Subcutaneous abdominal adipose tissue (tissue), 5 donors: Measurements from ENCODE around the gene CTNNA3.

Source experiments
- H3K27ac ChIP-seq: one replicate; pipeline ENCODE4 v1.7.0; 2013; ENCODE audit warnings: low read depth, mild to moderate bottlenecking, inconsistent platforms, low read length, moderate library complexity
- H3K27me3 ChIP-seq, 5 donors: one replicate each; pipeline ENCODE4 v1.7.0; 2013; ENCODE audit warnings: low read length in 5 of 5, inconsistent platforms in 1 of 5; ENCODE audit not compliant: control insufficient read depth in 5 of 5, insufficient read depth in 4 of 5
- H3K36me3 ChIP-seq, 5 donors: one replicate each; pipeline ENCODE4 v1.7.0; 2013; ENCODE audit warnings: low read length in 5 of 5; ENCODE audit not compliant: control insufficient read depth in 5 of 5, insufficient read depth in 5 of 5
- H3K4me1 ChIP-seq, 5 donors: one replicate each; pipeline ENCODE4 v1.7.0; 2013; ENCODE audit warnings: low read length in 5 of 5, mild to moderate bottlenecking in 3 of 5, moderate library complexity in 1 of 5; ENCODE audit not compliant: control insufficient read depth in 5 of 5, insufficient read depth in 5 of 5
- H3K4me3 ChIP-seq, 5 donors: one replicate each; pipeline ENCODE4 v1.7.0; 2013; ENCODE audit warnings: low read length in 5 of 5, low read depth in 1 of 5
- H3K9ac ChIP-seq, 5 donors: one replicate each; pipeline ENCODE4 v1.7.0; 2013; ENCODE audit warnings: low read length in 5 of 5, mild to moderate bottlenecking in 4 of 5, moderate library complexity in 3 of 5
- H3K9me3 ChIP-seq, 5 donors: one replicate each; pipeline ENCODE4 v1.7.0; 2013; ENCODE audit warnings: low read length in 5 of 5; ENCODE audit not compliant: control insufficient read depth in 5 of 5
- donor health status: healthy.
- donor health status: healthy.
- donor health status: healthy.
- donor health status: healthy.
- donor health status: healthy.

CTNNA3 gene

GRCh38 chr10:67668448-67668847 lies 27.5 kb downstream of the CTNNA3 start:
- Histone ChIP-seq H3K9ac (no peak overlapping the region), H3K4me3 (no peak overlapping the region), H3K9me3 (no peaks in the 10 kb centered on the region), H3K36me3 (no peaks in the 10 kb centered on the region), H3K27ac (no peak overlapping the region), H3K27me3 (no peaks in the 10 kb centered on the region), H3K4me1 (peaks cover 0 to 7% (median 0%) of the 10 kb centered on the region in 5 donors)

- H3K4me1 ChIP-seq: peaks cover 0 to 7% (median 0%) of the 10 kb centered on the region in 5 donors
- no peaks in the 10 kb centered on the region for H3K9me3 ChIP-seq
- H3K27me3 ChIP-seq: no peaks in the 10 kb centered on the region
- H3K36me3 ChIP-seq: no peaks in the 10 kb centered on the region
- H3K9ac ChIP-seq: no peak overlapping the region
- H3K4me3 ChIP-seq: no peak overlapping the region
- H3K27ac ChIP-seq: no peak overlapping the region
These were observed 29.0 kb downstream of the CTNNA3 start for GRCh38 chr10:67667035-67667425.

GRCh38 chr10:67666416-67667034 lies 29.5 kb downstream of the CTNNA3 start:
- no peaks in the 10 kb centered on the region for H3K27me3 ChIP-seq
- H3K27ac ChIP-seq: no peak overlapping the region
- no peak overlapping the region for H3K9ac ChIP-seq
- H3K4me1 ChIP-seq: peaks cover 0 to 7% (median 0%) of the 10 kb centered on the region in 5 donors
- H3K9me3 ChIP-seq: no peaks in the 10 kb centered on the region
- no peaks in the 10 kb centered on the region for H3K36me3 ChIP-seq
- no peak overlapping the region for H3K4me3 ChIP-seq

- H3K4me1 ChIP-seq: peaks cover 0 to 7% (median 0%) of the 10 kb centered on the region in 5 donors
- H3K27me3 ChIP-seq: no peaks in the 10 kb centered on the region
- H3K9ac ChIP-seq: no peak overlapping the region
- no peak overlapping the region for H3K27ac ChIP-seq
- H3K4me3 ChIP-seq: no peak overlapping the region
- no peaks in the 10 kb centered on the region for H3K9me3 ChIP-seq
- no peaks in the 10 kb centered on the region for H3K36me3 ChIP-seq
These were observed 30.5 kb downstream of the CTNNA3 start for GRCh38 chr10:67665491-67665890.

- no peak overlapping the region for H3K4me3 ChIP-seq
- H3K27ac ChIP-seq: no peak overlapping the region
- H3K27me3 ChIP-seq: no peaks in the 10 kb centered on the region
- peaks cover 0 to 7% (median 0%) of the 10 kb centered on the region in 5 donors for H3K4me1 ChIP-seq
- no peaks in the 10 kb centered on the region for H3K36me3 ChIP-seq
- no peak overlapping the region for H3K9ac ChIP-seq
- no peaks in the 10 kb centered on the region for H3K9me3 ChIP-seq
These were observed 31.1 kb downstream of the CTNNA3 start for GRCh38 chr10:67664942-67665341.

- Histone ChIP-seq H3K27me3 (no peaks in the 10 kb centered on the region), H3K4me3 (no peak overlapping the region), H3K4me1 (peaks cover 0 to 7% (median 0%) of the 10 kb centered on the region in 5 donors), H3K27ac (no peak overlapping the region), H3K9me3 (no peaks in the 10 kb centered on the region), H3K36me3 (no peaks in the 10 kb centered on the region), H3K9ac (no peak overlapping the region)
These were observed 32.4 kb downstream of the CTNNA3 start for GRCh38 chr10:67663449-67664087.

GRCh38 chr10:67662415-67662814 lies 33.6 kb downstream of the CTNNA3 start:
- no peak overlapping the region for H3K27ac ChIP-seq
- H3K9ac ChIP-seq: no peak overlapping the region
- no peak overlapping the region for H3K4me3 ChIP-seq
- H3K4me1 ChIP-seq: peaks cover 0 to 7% (median 0%) of the 10 kb centered on the region in 5 donors
- H3K27me3 ChIP-seq: no peaks in the 10 kb centered on the region
- H3K36me3 ChIP-seq: no peaks in the 10 kb centered on the region
- H3K9me3 ChIP-seq: no peaks in the 10 kb centered on the region

- no peaks in the 10 kb centered on the region for H3K9me3 ChIP-seq
- H3K27me3 ChIP-seq: no peaks in the 10 kb centered on the region
- no peak overlapping the region for H3K4me3 ChIP-seq
- H3K36me3 ChIP-seq: no peaks in the 10 kb centered on the region
- no peak overlapping the region for H3K9ac ChIP-seq
- H3K27ac ChIP-seq: no peak overlapping the region
- H3K4me1 ChIP-seq: no peaks in the 10 kb centered on the region
These were observed 36.5 kb downstream of the CTNNA3 start for GRCh38 chr10:67659497-67659896.

- Histone ChIP-seq H3K36me3 (no peaks in the 10 kb centered on the region), H3K4me3 (no peak overlapping the region), H3K27me3 (no peaks in the 10 kb centered on the region), H3K9ac (no peak overlapping the region), H3K4me1 (no peaks in the 10 kb centered on the region), H3K27ac (no peak overlapping the region), H3K9me3 (no peaks in the 10 kb centered on the region)
These were observed 38.2 kb downstream of the CTNNA3 start for GRCh38 chr10:67657775-67658174.

GRCh38 chr10:67650558-67650957 lies 45.4 kb downstream of the CTNNA3 start:
- Histone ChIP-seq H3K9me3 (no peaks in the 10 kb centered on the region), H3K27ac (no peak overlapping the region), H3K27me3 (no peaks in the 10 kb centered on the region), H3K9ac (no peak overlapping the region), H3K4me1 (no peaks in the 10 kb centered on the region), H3K4me3 (no peak overlapping the region), H3K36me3 (no peaks in the 10 kb centered on the region)
